ENCODE data around the gene CC2D2A. TPM values are rescaled to one million over a fixed set of nuclear protein-coding genes. Genes with fewer than 3 reads are reported as not detected.

The CC2D2A gene
- total RNA-seq, 2 donors from 2014 or later = 13.5 to 38.1 TPM

GRCh38 chr4:15500701-15501100 lies 31.0 kb downstream of the CC2D2A start:
- Histone ChIP-seq H3K4me1 (replicated peaks) (no peaks in the 10 kb centered on the region), H3K27ac (no peak overlapping the region), H3K9me3 (no peaks in the 10 kb centered on the region), H3K4me3 (no peak overlapping the region), H3K27me3 (replicated peaks; ENCODE audit: insufficient read depth) (no peaks in the 10 kb centered on the region), H3K36me3 (no peaks in the 10 kb centered on the region)
- TF ChIP-seq POLR2A (IDR thresholded peaks at IDR 0.05) = no peak
- TF ChIP-seq POLR2AphosphoS5 (IDR thresholded peaks at IDR 0.05) = no peak
- TF ChIP-seq CTCF (IDR thresholded peaks at IDR 0.05) = no peak
- WGBS = 94% methylated on average over 7 of the region's 7 CpGs
- DNase-seq (ENCODE audit: low spot score) = no peak
- intact Hi-C loops (cut with DNase I) = no loop called here

- intact Hi-C loops (cut with DNase I) = no loop called here
- TF ChIP-seq CTCF (IDR thresholded peaks at IDR 0.05) (no peak), POLR2A (IDR thresholded peaks at IDR 0.05) (no peak), POLR2AphosphoS5 (IDR thresholded peaks at IDR 0.05) (no peak)
Observed at GRCh38 chr4:15501941-15502340, 32.3 kb downstream of the CC2D2A start.

GRCh38 chr4:15502384-15502783 lies 32.7 kb downstream of the CC2D2A start:
- DNase-seq (ENCODE audit: low spot score) = no peak
- no peak overlapping the region for H3K27ac ChIP-seq
- no peaks in the 10 kb centered on the region for H3K9me3 ChIP-seq
- intact Hi-C loops (cut with DNase I) = no loop called here
- no peak overlapping the region for H3K4me3 ChIP-seq
- H3K27me3 ChIP-seq (replicated peaks; ENCODE audit: insufficient read depth) = no peaks in the 10 kb centered on the region
- 73% methylated on average over 3 of the region's 3 CpGs for WGBS
- TF ChIP-seq POLR2A (IDR thresholded peaks at IDR 0.05) = no peak
- TF ChIP-seq CTCF (IDR thresholded peaks at IDR 0.05) = no peak
- TF ChIP-seq POLR2AphosphoS5 (IDR thresholded peaks at IDR 0.05) = no peak
- no peaks in the 10 kb centered on the region for H3K4me1 ChIP-seq (replicated peaks)
- no peaks in the 10 kb centered on the region for H3K36me3 ChIP-seq

More at GRCh38 chr4:15501941-15502340, 32.3 kb downstream of the CC2D2A start:
- no peak for DNase-seq (ENCODE audit: low spot score)
- Histone ChIP-seq H3K4me1 (replicated peaks) (no peaks in the 10 kb centered on the region), H3K9me3 (no peaks in the 10 kb centered on the region), H3K27me3 (replicated peaks; ENCODE audit: insufficient read depth) (no peaks in the 10 kb centered on the region), H3K27ac (no peak overlapping the region), H3K36me3 (no peaks in the 10 kb centered on the region), H3K4me3 (no peak overlapping the region)
- 91% methylated on average over 2 of the region's 2 CpGs for WGBS

GRCh38 chr4:15504041-15504440 lies 34.4 kb downstream of the CC2D2A start:
- Histone ChIP-seq H3K9me3 (no peaks in the 10 kb centered on the region), H3K27ac (no peak overlapping the region), H3K27me3 (replicated peaks; ENCODE audit: insufficient read depth) (no peaks in the 10 kb centered on the region), H3K4me1 (replicated peaks) (no peaks in the 10 kb centered on the region), H3K36me3 (no peaks in the 10 kb centered on the region), H3K4me3 (no peak overlapping the region)
- intact Hi-C loops (cut with DNase I) = no loop called here
- TF ChIP-seq CTCF (IDR thresholded peaks at IDR 0.05) (no peak), POLR2AphosphoS5 (IDR thresholded peaks at IDR 0.05) (no peak), POLR2A (IDR thresholded peaks at IDR 0.05) (no peak)
- DNase-seq (ENCODE audit: low spot score) = no peak
- WGBS = 83% methylated on average over 1 of the region's 1 CpG

- intact Hi-C loops (cut with DNase I) = no loop called here
- Histone ChIP-seq H3K27me3 (replicated peaks; ENCODE audit: insufficient read depth) (no peaks in the 10 kb centered on the region), H3K9me3 (no peaks in the 10 kb centered on the region), H3K4me1 (replicated peaks) (no peaks in the 10 kb centered on the region), H3K27ac (no peak overlapping the region), H3K4me3 (no peak overlapping the region), H3K36me3 (no peaks in the 10 kb centered on the region)
- no peak for DNase-seq (ENCODE audit: low spot score)
- 70% methylated on average over 8 of the region's 8 CpGs for WGBS
- TF ChIP-seq POLR2A (IDR thresholded peaks at IDR 0.05) (no peak), POLR2AphosphoS5 (IDR thresholded peaks at IDR 0.05) (no peak), CTCF (IDR thresholded peaks at IDR 0.05) (no peak)
Observed at GRCh38 chr4:15506464-15506863, 36.8 kb downstream of the CC2D2A start.

Measured in prostate gland (tissue), 2 donors.